GM12878 (cell line): ENCODE results near the gene ENOX1. TPM values are rescaled to one million over a fixed set of nuclear protein-coding genes. Genes with fewer than 3 reads are reported as not detected.

Experiments
- ATAC-seq: fragments of 200-7000 bp; cut with Tn5 transposase; 3 replicates; pipeline ENCODE4 v1.9.1; 2020; ENCODE audit warnings: mild to moderate bottlenecking, moderate library complexity
- BruUV-seq: library from RNA; stranded (reverse); fragments of 400-500 nt; replicated peaks from 2 replicates; lab custom pipeline; 2021; lab: Mats Ljungman, UMichigan
- CTCF ChIA-PET: fragments of 300-600 bp; sonication (Branson Sonifier 250); formaldehyde crosslinking; extraction: SDS; loops from one replicate; lab custom pipeline; 2021; ENCODE audit warnings: inconsistent platforms; lab: Yijun Ruan, JAX
- POLR2A ChIA-PET: fragments of 350-600 bp; formaldehyde crosslinking; extraction: SDS; loops from one replicate; lab custom pipeline; 2021; ENCODE audit warnings: inconsistent platforms; lab: Charles Lee
- RAD21 ChIA-PET: fragments of 300-600 bp; sonication (Branson Sonifier 250); formaldehyde crosslinking; loops from one replicate; lab custom pipeline; 2023; ENCODE audit warnings: antibody characterized with exemption; ENCODE audit not compliant: unreplicated experiment; lab: Charles Lee
- SMC1A ChIA-PET: fragments of 300-600 bp; sonication (Branson Sonifier 250); formaldehyde crosslinking; loops from one replicate; lab custom pipeline; 2023; ENCODE audit not compliant: unreplicated experiment, uncharacterized antibody; lab: Charles Lee
- DNase-seq: peaks from one replicate; pipeline ENCODE4 v3.0.0-alpha.2; 2011; ENCODE audit warnings: low read depth, low spot score
- FAIRE-seq: peaks from 3 replicates; lab custom pipeline; 2011; peaks lifted over from hg19 to GRCh38; lab: Jason Lieb, UNC
- H2AFZ ChIP-seq: 2 replicates; pipeline ENCODE4 v1.6.0; 2011; ENCODE audit warnings: low read depth, low read length, control low read depth; ENCODE audit not compliant: control insufficient read depth
- H3K27ac ChIP-seq: 2 replicates; pipeline ENCODE4 v1.5.1; 2011; ENCODE audit warnings: control low read depth; ENCODE audit not compliant: control insufficient read depth, insufficient read depth
- H3K27me3 ChIP-seq, 2 experiments: replicated peaks in 1 of 2; 2 replicates each; pipeline versions ENCODE4 v1.6.0 to v1.6.1; 2011; ENCODE audit warnings: low read length in 1 of 2; ENCODE audit not compliant: control insufficient read depth in 2 of 2, insufficient read depth in 2 of 2
- H3K36me3 ChIP-seq, 2 experiments: 2 replicates each; pipeline ENCODE4 v1.5.1; 2011; ENCODE audit warnings: low read length in 1 of 2; ENCODE audit not compliant: control insufficient read depth in 2 of 2, insufficient read depth in 2 of 2
- H3K4me1 ChIP-seq: 2 replicates; pipeline ENCODE4 v1.6.1; 2011; ENCODE audit warnings: mild to moderate bottlenecking, low read length, moderate library complexity, mixed read lengths; ENCODE audit not compliant: control insufficient read depth, insufficient read depth
- H3K4me2 ChIP-seq: 2 replicates; pipeline ENCODE4 v1.6.0; 2011; ENCODE audit warnings: control low read depth; ENCODE audit not compliant: control insufficient read depth, insufficient read depth
- H3K4me3 ChIP-seq: fragments of 200-600 bp; sonication (generic); 2 replicates; pipeline ENCODE4 v1.5.1; 2016
- H3K79me2 ChIP-seq: 2 replicates; pipeline ENCODE4 v1.6.0; 2011; ENCODE audit warnings: low read length; ENCODE audit not compliant: control insufficient read depth, insufficient read depth
- H3K9ac ChIP-seq: 2 replicates; pipeline ENCODE4 v1.8.0; 2011; ENCODE audit warnings: low read length, control low read depth, mixed read lengths; ENCODE audit not compliant: control insufficient read depth, insufficient read depth
- H3K9me3 ChIP-seq: replicated peaks from 3 replicates; pipeline ENCODE4 v1.5.1; 2011; ENCODE audit warnings: mild to moderate bottlenecking, low read length; ENCODE audit not compliant: control insufficient read depth, insufficient read depth
- H4K20me1 ChIP-seq: 2 replicates; pipeline ENCODE4 v1.6.0; 2011; ENCODE audit not compliant: control insufficient read depth, insufficient read depth
- ASH2L ChIP-seq: fragments of 300-600, 200-600 bp; sonication (generic); IDR thresholded peaks from 2 replicates; pipeline ENCODE4 v1.6.1; 2017; ENCODE audit warnings: low read depth, mild to moderate bottlenecking, borderline replicate concordance
- CHD4 ChIP-seq: fragments of 200-600 bp; sonication (generic); IDR thresholded peaks from 2 replicates; pipeline ENCODE4 v1.6.1; 2016; ENCODE audit warnings: mild to moderate bottlenecking
- E2F4 ChIP-seq: IDR thresholded peaks from 2 replicates; pipeline ENCODE4 v1.6.1; 2012; ENCODE audit warnings: low read depth, low read length, improper control_type of control experiment
- ESRRA ChIP-seq: IDR thresholded peaks from 2 replicates; pipeline ENCODE4 v1.6.1; 2012; ENCODE audit warnings: mild to moderate bottlenecking, low read length, improper control_type of control experiment
- ETV6 ChIP-seq, 2 experiments: fragments of 450-650 bp in 1 of 2; IDR thresholded peaks in 1 of 2; conservative IDR thresholded peaks in 1 of 2; 2 replicates each; pipeline ENCODE4 v1.6.1; 2014; ENCODE audit warnings: antibody characterized with exemption in 1 of 2, borderline replicate concordance in 1 of 2, low read depth in 1 of 2, mild to moderate bottlenecking in 1 of 2, moderate library complexity in 1 of 2
- KLF5 ChIP-seq: fragments of 450-650 bp; IDR thresholded peaks from 2 replicates; pipeline ENCODE4 v1.6.1; 2014; ENCODE audit warnings: mild to moderate bottlenecking; ENCODE audit not compliant: partially characterized antibody
- NFXL1 ChIP-seq: fragments of 450-650 bp; IDR thresholded peaks from 2 replicates; pipeline ENCODE4 v1.6.1; 2017; ENCODE audit warnings: antibody characterized with exemption, mild to moderate bottlenecking, borderline replicate concordance
- RAD21 ChIP-seq: IDR thresholded peaks from 2 replicates; pipeline ENCODE4 v1.6.1; 2011; ENCODE audit warnings: mild to moderate bottlenecking, low read depth, low read length, moderate library complexity; ENCODE audit not compliant: insufficient read depth
- SMARCA5 ChIP-seq: fragments of 450-650 bp; IDR thresholded peaks from 2 replicates; pipeline ENCODE4 v1.6.1; 2017; ENCODE audit warnings: mild to moderate bottlenecking
- SMC3 ChIP-seq: IDR thresholded peaks from 2 replicates; pipeline ENCODE4 v1.6.1; 2011; ENCODE audit warnings: low read length, improper control_type of control experiment, borderline replicate concordance
- TARDBP ChIP-seq: IDR thresholded peaks from 2 replicates; pipeline ENCODE4 v1.6.1; 2016; ENCODE audit warnings: borderline replicate concordance
- TCF12 ChIP-seq: IDR thresholded peaks from 2 replicates; pipeline ENCODE4 v1.6.1; 2011; ENCODE audit warnings: low read depth, mild to moderate bottlenecking, low read length
- TCF7 ChIP-seq: IDR thresholded peaks from 2 replicates; pipeline ENCODE4 v1.6.1; 2014; ENCODE audit warnings: antibody characterized with exemption, borderline replicate concordance
- YBX1 ChIP-seq: fragments of 450-650 bp; IDR thresholded peaks from 2 replicates; pipeline ENCODE4 v1.6.1; 2016; ENCODE audit warnings: antibody characterized with exemption
- ZBTB33 ChIP-seq: fragments of 450-650 bp; IDR thresholded peaks from 2 replicates; pipeline ENCODE4 v1.6.1; 2017; ENCODE audit warnings: mild to moderate bottlenecking
- ZBTB4 ChIP-seq: fragments of 450-650 bp; formaldehyde crosslinking; IDR thresholded peaks from 2 replicates; pipeline ENCODE4 v1.4.0; 2022; ENCODE audit warnings: mild to moderate bottlenecking, moderate library complexity
- ZNF217 ChIP-seq: fragments of 450-650 bp; IDR thresholded peaks from 2 replicates; pipeline ENCODE4 v1.6.1; 2017; ENCODE audit warnings: antibody characterized with exemption, mild to moderate bottlenecking
- ZSCAN29 ChIP-seq: fragments of 450-650 bp; IDR thresholded peaks from 2 replicates; pipeline ENCODE4 v1.6.1; 2017; ENCODE audit warnings: mild to moderate bottlenecking, moderate library complexity
- WGBS: methylation state at CpG from one replicate; pipeline ENCODE4 v1.1.6; 2016; ENCODE audit warnings: low lambda C conversion rate; ENCODE audit not compliant: insufficient replicate concordance, insufficient coverage; ENCODE audit errors: missing lambda C conversion rate; 5-methylcytosine and 5-hydroxymethylcytosine counted together
- in situ Hi-C: fragments of 300-500 bp; cut with MboI; formaldehyde crosslinking; loops from 9 replicates; pipeline ENCODE4 v1.14.3; 2018; ENCODE audit warnings: mixed read lengths
- intact Hi-C: fragments of 100-400 bp; cut with micrococcal nuclease; formaldehyde crosslinking; loops from one replicate; pipeline ENCODE4 v1.14.2; 2022; ENCODE audit not compliant: unreplicated experiment
- polyA plus RNA-seq, 11 experiments: library from polyadenylated mRNA; depleted of rRNA in 4 of 11; unstranded in 6 of 11; stranded (reverse) in 5 of 11; fragments of >200 nt; fragmentation: Nextera tagmentation in 4 of 11; fragmentation: Illumina TruSeq in 1 of 11; extraction: Ambion mirVana in 4 of 11; extraction: Trizol in 1 of 11; gene quantifications; 1 replicate in 1 of 11; 2 replicates in 10 of 11; pipeline versions ENCODE4 v1.2.1 to v1.2.3, GENCODE V29; 2011 to 2016; ENCODE audit warnings: inconsistent platforms in 2 of 11, missing spikeins in 2 of 11, low read depth in 1 of 11
- total RNA-seq, 4 experiments: library from RNA; depleted of rRNA in 3 of 4; stranded (reverse); fragments of >200 nt in 3 of 4; fragmentation: Illumina TruSeq in 1 of 4; extraction: Trizol in 1 of 4; gene quantifications; 2 replicates each; pipeline versions ENCODE4 v1.2.1 to v1.2.3, GENCODE V29; 2013 to 2021

Gene ENOX1
- total and polyA plus RNA-seq, 10 of the 15 experiments (the other 5 are each of a cell fraction or from before 2014, with no cell fraction given), result 0.11 to 0.26 (median 0.15) TPM

GRCh38 chr13:43572656-43573360 is 214.0 kb downstream of the ENOX1 start:
- intact Hi-C loops, result no loop called here

More at GRCh38 chr13:43572656-43573360, 214.0 kb downstream of the ENOX1 start:
- H3K79me2 ChIP-seq, result no peaks in the 10 kb centered on the region
- no peaks in the 10 kb centered on the region; the same call in 2 of the 3 replicates for H3K9me3 ChIP-seq
- CTCF ChIA-PET, result interaction anchor here (0.6 kb wide), 1 partner anchor 1125 kb away, joined by 3 read pairs; no protein-coding TSS in a partner anchor
- BruUV-seq, result no TSS peak
- H3K27me3 ChIP-seq, result no peaks in the 10 kb centered on the region; a peak in 1 of 4 replicates
- no peak overlapping the region for H3K4me2 ChIP-seq
- in situ Hi-C loops, result no loop called here
- H3K36me3 ChIP-seq, result no peaks in the 10 kb centered on the region
- RAD21 ChIA-PET, result no interaction called here
- POLR2A ChIA-PET, result no interaction called here
- no peak overlapping the region for H3K27ac ChIP-seq
- SMC1A ChIA-PET, result no interaction called here
- WGBS, result 31% methylated on average over 3 of the region's 3 CpGs
- ATAC-seq (no peak), FAIRE-seq (no peak), DNase-seq (no peak)
- TF ChIP-seq ASH2L, result no peak
- TF ChIP-seq SMARCA5, result no peak
- no peak for TF ChIP-seq CHD4
- TF ChIP-seq ETV6 (conservative IDR thresholded peaks at IDR 0.05 in 1 of 2, IDR thresholded peaks at IDR 0.05 in 1 of 2; ENCODE audit: borderline replicate concordance in 1 of 2, low read depth in 1 of 2), result no peak
- TF ChIP-seq NFXL1, result no peak
- no peak for TF ChIP-seq ZSCAN29
- no peak for TF ChIP-seq TCF7
- no peak for TF ChIP-seq KLF5
- no peak for TF ChIP-seq TARDBP
- no peak for TF ChIP-seq E2F4
- no peak for TF ChIP-seq ZBTB4 (CRISPR knock-in tag)
- TF ChIP-seq YBX1, result no peak
- no peak for TF ChIP-seq ESRRA
- TF ChIP-seq ZBTB33, result no peak
- no peak for TF ChIP-seq ZNF217
- TF ChIP-seq SMC3, result no peak
- no peak for TF ChIP-seq RAD21
- TF ChIP-seq TCF12, result no peak
- no peak overlapping the region for H2AFZ ChIP-seq
- H4K20me1 ChIP-seq, result no peaks in the 10 kb centered on the region
- no peak overlapping the region for H3K4me3 ChIP-seq
- no peak overlapping the region for H3K9ac ChIP-seq
- H3K4me1 ChIP-seq, result no peaks in the 10 kb centered on the region
